ENCODE measurements around the gene SLC9A4. TPM values are rescaled to one million over a fixed set of nuclear protein-coding genes. Genes with fewer than 3 reads are reported as not detected.
A peak's percentile ranks its signal among the peaks of the same experiment; 100 is the strongest.

SLC9A4 gene
- total RNA-seq, 1 donor from 2014 or later = 7.9 TPM

DNA sequence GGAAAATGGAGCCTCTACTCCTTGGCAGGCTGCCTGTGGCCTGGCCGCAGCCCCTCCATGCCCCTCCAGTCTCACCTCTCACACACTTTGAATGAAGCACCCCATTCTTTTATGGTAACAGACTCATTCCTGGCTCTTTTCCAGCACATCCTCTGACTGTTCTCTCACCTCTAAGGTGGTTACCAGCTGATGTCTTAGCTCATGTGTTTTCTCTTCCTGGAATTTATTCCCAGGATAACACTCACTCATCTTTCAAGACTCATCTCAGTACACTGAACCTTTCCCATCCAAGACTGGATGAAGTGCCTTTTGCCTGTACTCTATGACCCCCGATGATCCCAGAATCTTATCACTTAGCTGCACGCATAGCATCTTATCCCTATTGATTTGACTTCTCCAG, 50.6 kb downstream of the SLC9A4 start:
- H3K36me3 Mint-ChIP-seq = no peaks in the 10 kb centered on the region
- no peaks in the 10 kb centered on the region for H3K27me3 Mint-ChIP-seq
- no peak overlapping the region for H3K4me3 Mint-ChIP-seq
- no peak overlapping the region for H3K27ac Mint-ChIP-seq
- TF ChIP-seq, protein P1, sequence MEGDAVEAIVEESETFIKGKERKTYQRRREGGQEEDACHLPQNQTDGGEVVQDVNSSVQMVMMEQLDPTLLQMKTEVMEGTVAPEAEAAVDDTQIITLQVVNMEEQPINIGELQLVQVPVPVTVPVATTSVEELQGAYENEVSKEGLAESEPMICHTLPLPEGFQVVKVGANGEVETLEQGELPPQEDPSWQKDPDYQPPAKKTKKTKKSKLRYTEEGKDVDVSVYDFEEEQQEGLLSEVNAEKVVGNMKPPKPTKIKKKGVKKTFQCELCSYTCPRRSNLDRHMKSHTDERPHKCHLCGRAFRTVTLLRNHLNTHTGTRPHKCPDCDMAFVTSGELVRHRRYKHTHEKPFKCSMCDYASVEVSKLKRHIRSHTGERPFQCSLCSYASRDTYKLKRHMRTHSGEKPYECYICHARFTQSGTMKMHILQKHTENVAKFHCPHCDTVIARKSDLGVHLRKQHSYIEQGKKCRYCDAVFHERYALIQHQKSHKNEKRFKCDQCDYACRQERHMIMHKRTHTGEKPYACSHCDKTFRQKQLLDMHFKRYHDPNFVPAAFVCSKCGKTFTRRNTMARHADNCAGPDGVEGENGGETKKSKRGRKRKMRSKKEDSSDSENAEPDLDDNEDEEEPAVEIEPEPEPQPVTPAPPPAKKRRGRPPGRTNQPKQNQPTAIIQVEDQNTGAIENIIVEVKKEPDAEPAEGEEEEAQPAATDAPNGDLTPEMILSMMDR (conservative IDR thresholded peaks at IDR 0.05) = no peak
- H3K9me3 Mint-ChIP-seq = no peaks in the 10 kb centered on the region
- no peaks in the 10 kb centered on the region for H3K4me1 Mint-ChIP-seq (ENCODE audit: unreplicated experiment)
- DNase-seq (ENCODE audit: extremely low spot score, unreplicated experiment) = no peak

- TF ChIP-seq, protein P1 (conservative IDR thresholded peaks at IDR 0.05) = no peak
- Mint-ChIP-seq H3K4me1 (ENCODE audit: unreplicated experiment) (no peaks in the 10 kb centered on the region), H3K4me3 (no peak overlapping the region)
These were observed 54.1 kb downstream of the SLC9A4 start for GRCh38 chr2:102527086-102527485.

GRCh38 chr2:102538491-102538890, 65.5 kb downstream of the SLC9A4 start:
- no peaks in the 10 kb centered on the region for H3K36me3 Mint-ChIP-seq
- H3K4me3 Mint-ChIP-seq = no peak overlapping the region
- no peaks in the 10 kb centered on the region for H3K27me3 Mint-ChIP-seq
- H3K4me1 Mint-ChIP-seq (ENCODE audit: unreplicated experiment) = peaks cover 8% of the 10 kb centered on the region
- TF ChIP-seq, protein P1 (conservative IDR thresholded peaks at IDR 0.05) = no peak
- DNase-seq (ENCODE audit: extremely low spot score, unreplicated experiment) = no peak
- H3K27ac Mint-ChIP-seq = no peak overlapping the region
- no peaks in the 10 kb centered on the region for H3K9me3 Mint-ChIP-seq

More at GRCh38 chr2:102527086-102527485, 54.1 kb downstream of the SLC9A4 start:
- no peaks in the 10 kb centered on the region for H3K9me3 Mint-ChIP-seq
- H3K27ac Mint-ChIP-seq = no peak overlapping the region
- H3K27me3 Mint-ChIP-seq = peaks cover 3% of the 10 kb centered on the region
- H3K36me3 Mint-ChIP-seq = no peaks in the 10 kb centered on the region
- DNase-seq (ENCODE audit: extremely low spot score, unreplicated experiment) = no peak

- DNase-seq (ENCODE audit: extremely low spot score, unreplicated experiment) = no peak
- Mint-ChIP-seq H3K4me1 (ENCODE audit: unreplicated experiment) (peaks cover 8% of the 10 kb centered on the region), H3K9me3 (no peaks in the 10 kb centered on the region), H3K36me3 (no peaks in the 10 kb centered on the region), H3K4me3 (peak overlapping the region; percentile 58), H3K27me3 (no peaks in the 10 kb centered on the region), H3K27ac (peak overlapping the region; percentile 96)
- TF ChIP-seq, protein P1 (conservative IDR thresholded peaks at IDR 0.05) = no peak
These were observed 67.9 kb downstream of the SLC9A4 start for GRCh38 chr2:102540882-102541281.

DNA sequence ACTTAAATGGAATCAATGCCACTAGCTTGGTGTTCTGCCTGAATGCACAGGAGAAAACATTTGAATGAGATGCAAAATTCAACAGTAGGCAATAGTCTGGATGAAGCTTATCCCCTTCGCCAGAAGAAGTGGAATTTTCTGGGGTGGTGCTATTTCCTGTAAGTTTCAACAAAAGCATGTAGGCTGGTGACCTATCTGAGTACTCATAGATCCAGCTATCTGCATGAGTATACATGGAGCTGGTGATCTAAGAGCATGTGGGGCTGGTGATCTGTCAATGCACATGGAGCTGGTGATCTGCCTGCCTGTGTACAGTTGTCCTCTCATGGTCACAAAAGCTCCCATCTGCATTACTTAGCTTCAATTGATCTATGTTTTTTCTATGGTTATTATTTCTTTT, 71.2 kb downstream of the SLC9A4 start:
- Mint-ChIP-seq H3K27ac (no peak overlapping the region), H3K36me3 (no peaks in the 10 kb centered on the region), H3K4me1 (ENCODE audit: unreplicated experiment) (peaks cover 8% of the 10 kb centered on the region), H3K9me3 (peaks cover 5% of the 10 kb centered on the region), H3K27me3 (no peaks in the 10 kb centered on the region), H3K4me3 (no peak overlapping the region)
- TF ChIP-seq, protein P1 (conservative IDR thresholded peaks at IDR 0.05) = no peak
- DNase-seq (ENCODE audit: extremely low spot score, unreplicated experiment) = no peak

DNA sequence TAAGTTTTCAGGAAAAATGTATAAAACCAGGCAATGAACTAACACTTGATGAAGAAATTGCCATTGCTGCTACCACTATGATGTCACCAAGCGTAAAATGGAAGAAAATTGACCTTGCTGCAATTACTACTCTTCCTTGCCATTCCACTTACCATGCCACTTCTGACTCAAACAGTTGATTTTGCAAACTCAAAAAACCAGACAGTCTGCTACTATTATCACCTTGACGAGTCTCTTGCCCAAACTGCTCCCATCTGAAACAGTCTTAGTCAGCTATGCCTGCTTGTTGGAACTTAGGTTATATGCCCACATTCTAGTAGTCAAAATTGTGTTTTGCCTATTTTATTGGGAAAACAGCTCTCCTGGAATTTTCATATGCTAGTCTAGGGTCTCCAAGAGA, 74.4 kb downstream of the SLC9A4 start:
- H3K9me3 Mint-ChIP-seq = peaks cover 5% of the 10 kb centered on the region
- H3K27me3 Mint-ChIP-seq = no peaks in the 10 kb centered on the region
- TF ChIP-seq, protein P1 (conservative IDR thresholded peaks at IDR 0.05) = no peak
- H3K27ac Mint-ChIP-seq = no peak overlapping the region
- H3K4me1 Mint-ChIP-seq (ENCODE audit: unreplicated experiment) = no peaks in the 10 kb centered on the region
- DNase-seq (ENCODE audit: extremely low spot score, unreplicated experiment) = no peak
- no peaks in the 10 kb centered on the region for H3K36me3 Mint-ChIP-seq
- H3K4me3 Mint-ChIP-seq = no peak overlapping the region

Data from type B pancreatic cell (in vitro differentiated cells).